ENCODE results near the gene SMURF2. TPM values are rescaled to one million over a fixed set of nuclear protein-coding genes. Genes with fewer than 3 reads are reported as not detected.

SMURF2 gene
- total and polyA plus RNA-seq, 9 of the 15 experiments (the other 6 are each of a cell fraction or from before 2014, with no cell fraction given), result 3.8 to 22.0 (median 14.8) TPM

DNA sequence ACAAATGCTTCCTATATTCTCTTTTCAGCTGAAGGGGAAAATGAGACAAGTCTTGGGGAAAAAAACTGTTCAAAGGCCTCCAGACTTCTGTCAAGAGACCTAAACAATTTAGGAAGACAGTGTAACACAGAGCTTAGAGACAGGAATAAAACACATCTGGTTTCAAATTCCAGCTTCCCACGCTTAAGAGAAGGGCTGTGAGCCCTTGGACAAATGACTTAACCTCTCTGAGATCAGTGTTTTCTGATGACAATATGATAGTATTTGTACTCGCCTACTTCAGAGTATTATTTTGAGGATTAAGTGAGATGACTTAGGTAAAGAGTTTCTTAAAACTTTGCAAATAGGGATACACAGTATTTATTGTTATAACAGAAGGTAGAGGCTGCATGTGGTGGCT is 29.5 kb downstream of the SMURF2 start:
- TF ChIP-seq RBM25 (IDR thresholded peaks at IDR 0.05; ENCODE audit: low read depth, low read length, severe bottlenecking) (peak; percentile 56), BCOR (IDR thresholded peaks at IDR 0.05) (0 out of 2 replicates have a peak, but pooled peaks have one; percentile 14), ZNF3 (CRISPR knock-in tag; IDR thresholded peaks at IDR 0.05) (peak; percentile 70; the same call in 1 of the 2 replicates), ZFP36 (IDR thresholded peaks at IDR 0.05; ENCODE audit: low read depth, low read length, partially characterized antibody) (peak; percentile 37)
- TF ChIP-seq, protein P1, sequence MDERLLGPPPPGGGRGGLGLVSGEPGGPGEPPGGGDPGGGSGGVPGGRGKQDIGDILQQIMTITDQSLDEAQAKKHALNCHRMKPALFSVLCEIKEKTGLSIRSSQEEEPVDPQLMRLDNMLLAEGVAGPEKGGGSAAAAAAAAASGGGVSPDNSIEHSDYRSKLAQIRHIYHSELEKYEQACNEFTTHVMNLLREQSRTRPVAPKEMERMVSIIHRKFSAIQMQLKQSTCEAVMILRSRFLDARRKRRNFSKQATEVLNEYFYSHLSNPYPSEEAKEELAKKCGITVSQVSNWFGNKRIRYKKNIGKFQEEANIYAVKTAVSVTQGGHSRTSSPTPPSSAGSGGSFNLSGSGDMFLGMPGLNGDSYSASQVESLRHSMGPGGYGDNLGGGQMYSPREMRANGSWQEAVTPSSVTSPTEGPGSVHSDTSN (CRISPR knock-in tag; IDR thresholded peaks at IDR 0.05; ENCODE audit: low read depth), result no peak
- TF ChIP-seq, protein P1 (tag; conservative IDR thresholded peaks at IDR 0.05; ENCODE audit: low read depth), result no peak
- H3K27ac ChIP-seq (ENCODE audit: extremely low read depth, low read depth, low read length), result no peak overlapping the region
- no peak for FAIRE-seq
- no peaks in the 10 kb centered on the region for H3K27me3 ChIP-seq (ENCODE audit: control insufficient read depth in 2 of 2, insufficient read depth in 2 of 2, low read length in 2 of 2)
- BruUV-seq (replicated peaks), result no TSS peak
- no peak overlapping the region for H3K4me3 ChIP-seq
- no peaks in the 10 kb centered on the region for H3K9me1 ChIP-seq (ENCODE audit: control insufficient read depth, insufficient read depth, low read length)
- in situ Hi-C loops (cut with MboI), result no loop called here
- no peaks in the 10 kb centered on the region for H3K9me3 ChIP-seq (replicated peaks; ENCODE audit: control insufficient read depth, insufficient read depth, low read depth, low read length)
- no peak for ATAC-seq
- H3K9ac ChIP-seq (ENCODE audit: insufficient read depth in 1 of 2, low read depth in 2 of 2, low read length in 2 of 2), result no peak overlapping the region
- DNase-seq (ENCODE audit: extremely low read depth in 1 of 4, low spot score in 3 of 4), result no peak
- 63% methylated on average over 2 of the region's 2 CpGs for WGBS (ENCODE audit: insufficient coverage, low coverage, missing lambda C conversion rate)
- no peaks in the 10 kb centered on the region for H4K20me1 ChIP-seq (replicated peaks; ENCODE audit: control insufficient read depth, insufficient read depth, low read length)
- H3K79me2 ChIP-seq (ENCODE audit: control insufficient read depth, insufficient read depth, low read length), result peaks cover 32% of the 10 kb centered on the region
- no peaks in the 10 kb centered on the region; the same call in 2 of the 3 replicates for H3K36me3 ChIP-seq (ENCODE audit: control insufficient read depth, insufficient read depth, low read length)
- H3K4me1 ChIP-seq (replicated peaks in 1 of 2; ENCODE audit: control insufficient read depth in 2 of 2, insufficient read depth in 2 of 2, low read length in 2 of 2), result peaks cover 0 to 13% of the 10 kb centered on the region in 2 experiments; a peak in 3 of 5 replicates
- intact Hi-C loops (cut with micrococcal nuclease), result no loop called here
- H2AFZ ChIP-seq (ENCODE audit: low read depth, low read length), result no peak overlapping the region
- POLR2A ChIA-PET, result interaction anchor here (0.6 to 2.2 kb wide), 3 partner anchors 126 to 391 kb away, joined by 3 to 5 read pairs (median 4); partner anchors contain the start of genes CEP95 and DDX5
- CTCF ChIA-PET (ENCODE audit: low intra/inter-chr PET ratio), result no interaction called here
- no peak overlapping the region for H3K4me2 ChIP-seq (ENCODE audit: insufficient read depth, low read length)

Data from K562 (cell line).